H1 (cell line): ENCODE measurements around the gene CCR8. TPM values are rescaled to one million over a fixed set of nuclear protein-coding genes. Genes with fewer than 3 reads are reported as not detected.
A peak's percentile ranks its signal among the peaks of the same experiment; 100 is the strongest.

Experiments
- HDAC2 ChIP-seq, 2 experiments: fragments of 300-600 bp in 1 of 2; sonication (generic) in 1 of 2; IDR thresholded peaks; 2 replicates each; pipeline ENCODE4 v1.6.1; 2011 to 2012; ENCODE audit warnings: low read depth in 2 of 2, low read length in 2 of 2, mild to moderate bottlenecking in 2 of 2, moderate library complexity in 2 of 2, borderline replicate concordance in 1 of 2, inconsistent platforms in 1 of 2
- SIN3A ChIP-seq, 2 experiments: IDR thresholded peaks in 1 of 2; conservative IDR thresholded peaks in 1 of 2; 2 replicates each; pipeline ENCODE4 v1.6.1; 2011 to 2012; ENCODE audit warnings: low read length in 2 of 2, improper control_type of control experiment in 1 of 2, low read depth in 1 of 2, mild to moderate bottlenecking in 1 of 2
- polyA plus RNA-seq, 7 experiments: library from polyadenylated mRNA; depleted of rRNA in 3 of 7; stranded (reverse) in 5 of 7; unstranded in 2 of 7; fragments of >200 nt in 5 of 7; fragments of 200-250 nt in 2 of 7; gene quantifications; 1 replicate in 5 of 7; 2 replicates in 1 of 7; 4 replicates in 1 of 7; pipeline versions ENCODE4 v1.2.1 to v1.2.3, GENCODE V29; 2011 to 2013; ENCODE audit warnings: missing spikeins in 2 of 7, mixed read lengths in 2 of 7
- total RNA-seq: library from RNA; stranded (reverse); fragmentation: NEBNext Ultra II Directional; extraction: Animal tissue kit (Norgen Biotek cat#: 25700); gene quantifications from 2 replicates; pipeline ENCODE4 v1.2.1, GENCODE V29; 2021

Gene CCR8
- total and polyA plus RNA-seq, 2 of the 8 experiments (the other 6 are each of a cell fraction or from before 2014, with no cell fraction given) = 0.35 TPM; not detected in 1

GRCh38 chr3:39288300-39288808 is 41.2 kb upstream of the CCR8 start (continued):
- TF ChIP-seq SIN3A (conservative IDR thresholded peaks at IDR 0.05 in 1 of 2, IDR thresholded peaks at IDR 0.05 in 1 of 2; ENCODE audit: low read depth in 1 of 2, low read length in 2 of 2) = peak in 1 of 2 experiments; percentile 81; a peak in 1 of 4 replicates
- TF ChIP-seq HDAC2 (IDR thresholded peaks at IDR 0.05; ENCODE audit: borderline replicate concordance in 1 of 2, low read depth in 2 of 2, low read length in 2 of 2) = 0 out of 4 replicates have a peak, but pooled peaks of 1 of the 2 experiments have one; percentile 26
- TF ChIP-seq, all 59 proteins: peak for 17
